GM21390 (cell line): ENCODE data around the gene OPCML.

Experiments
- ATAC-seq: cut with Tn5 transposase; IDR thresholded peaks from one replicate; pipeline ENCODE4 v1.9.1; 2021; ENCODE audit not compliant: unreplicated experiment

Gene OPCML

DNA sequence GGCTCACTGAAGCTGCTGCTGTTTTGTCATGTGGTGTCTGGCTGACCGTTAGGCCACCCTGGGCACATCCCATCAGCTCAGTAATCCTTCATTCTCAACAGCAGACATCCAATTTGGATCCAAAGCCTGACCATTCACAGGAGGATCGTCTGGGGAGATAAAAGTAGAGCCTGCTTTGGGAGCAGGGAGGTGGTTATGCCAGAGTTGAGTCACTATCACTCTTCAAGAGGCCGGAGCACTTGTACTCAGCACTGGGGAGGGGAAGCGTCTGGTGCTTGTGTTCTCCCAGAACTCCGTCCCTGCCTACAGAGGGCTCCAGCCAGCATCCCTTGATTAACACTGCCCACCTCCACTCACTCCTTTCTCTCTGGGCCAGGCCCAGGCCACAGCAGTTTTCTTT, 382.6 kb downstream of the OPCML start:
- no peak for ATAC-seq

DNA sequence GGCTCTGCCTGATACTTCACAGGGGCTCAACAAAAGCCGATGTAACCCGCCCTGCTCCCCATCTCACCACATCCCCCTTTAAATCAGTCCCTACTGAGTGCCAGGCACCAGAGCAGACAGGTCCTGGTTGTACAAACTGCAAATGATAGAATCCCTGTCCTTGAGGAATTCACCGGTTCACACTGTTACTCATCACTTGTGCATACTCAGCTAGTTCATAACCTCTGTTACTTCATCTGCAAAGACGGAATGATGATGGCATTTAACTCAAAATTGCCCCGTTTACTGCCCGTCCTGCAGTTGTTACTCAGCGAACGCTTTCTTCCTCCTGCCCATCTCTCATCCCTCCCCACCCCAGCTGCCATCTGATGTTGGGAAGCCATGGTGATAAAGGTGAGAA, 384.7 kb downstream of the OPCML start:
- no peak for ATAC-seq

DNA sequence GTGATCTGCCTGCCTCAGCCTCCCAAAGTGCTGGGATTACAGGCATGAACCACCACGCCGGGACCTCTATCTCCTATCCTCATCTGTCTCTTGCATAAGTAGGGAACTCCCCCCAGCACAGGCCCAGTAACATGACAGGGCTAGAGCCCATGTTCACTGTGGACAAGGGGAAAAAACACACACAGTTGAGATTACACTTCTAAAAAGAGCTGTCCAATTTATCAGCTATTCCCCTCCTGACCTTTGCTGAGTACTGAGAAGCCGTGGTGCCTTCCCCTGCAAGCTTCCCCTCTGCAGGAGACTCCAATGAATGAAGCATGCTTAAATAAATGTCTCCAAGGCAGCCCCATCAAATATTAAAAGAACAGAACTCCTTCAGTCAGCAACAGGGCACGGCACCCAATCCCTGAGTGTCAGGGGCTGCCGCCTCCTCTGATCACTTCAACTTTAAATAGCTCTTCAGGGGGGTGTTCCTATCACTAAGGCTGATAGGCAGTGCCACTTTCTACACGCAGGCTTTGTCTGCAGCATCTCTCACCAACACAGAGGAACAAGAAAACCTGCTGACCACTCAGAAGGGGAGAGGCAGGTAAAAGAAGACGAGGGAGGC, 385.5 kb downstream of the OPCML start:
- ATAC-seq, result no peak

DNA sequence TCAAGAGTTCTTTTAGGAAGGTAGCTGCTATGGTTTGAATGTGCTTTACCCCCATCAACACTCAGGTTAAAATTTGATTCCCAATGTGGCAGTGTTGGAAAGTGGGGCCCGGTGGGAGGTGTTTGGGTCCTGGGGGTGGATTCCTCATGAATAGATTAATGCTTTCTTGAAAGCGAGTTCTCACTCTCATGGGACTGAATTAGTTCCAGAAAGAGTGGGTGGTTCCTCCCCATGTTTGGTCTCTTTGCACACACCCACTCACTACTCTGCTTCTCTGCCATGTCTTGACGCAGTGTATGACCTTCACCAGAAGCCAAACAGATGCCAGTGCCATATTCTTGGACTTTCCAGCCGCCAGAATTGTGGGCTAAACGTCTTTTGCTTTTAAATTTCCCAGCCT, 394.4 kb downstream of the OPCML start:
- ATAC-seq, result no peak

DNA sequence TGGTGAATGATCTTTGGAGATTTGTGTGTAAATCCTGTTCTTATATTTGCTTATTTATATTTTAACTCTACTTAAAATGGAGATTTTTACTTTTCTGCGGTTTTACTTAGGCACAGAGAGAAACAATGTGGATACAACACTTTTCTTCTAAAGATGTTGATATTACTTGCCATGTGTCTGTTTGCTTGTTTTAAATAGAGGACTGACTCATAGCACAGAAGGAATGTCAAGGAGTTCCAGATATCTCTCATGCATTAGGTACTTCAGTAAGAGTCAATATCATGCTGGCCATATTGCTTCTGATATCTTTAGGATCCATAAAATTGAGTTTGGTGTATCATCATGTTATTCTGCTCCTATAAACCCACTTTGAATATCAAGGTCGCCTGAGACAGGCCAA, 395.0 kb downstream of the OPCML start:
- no peak for ATAC-seq

DNA sequence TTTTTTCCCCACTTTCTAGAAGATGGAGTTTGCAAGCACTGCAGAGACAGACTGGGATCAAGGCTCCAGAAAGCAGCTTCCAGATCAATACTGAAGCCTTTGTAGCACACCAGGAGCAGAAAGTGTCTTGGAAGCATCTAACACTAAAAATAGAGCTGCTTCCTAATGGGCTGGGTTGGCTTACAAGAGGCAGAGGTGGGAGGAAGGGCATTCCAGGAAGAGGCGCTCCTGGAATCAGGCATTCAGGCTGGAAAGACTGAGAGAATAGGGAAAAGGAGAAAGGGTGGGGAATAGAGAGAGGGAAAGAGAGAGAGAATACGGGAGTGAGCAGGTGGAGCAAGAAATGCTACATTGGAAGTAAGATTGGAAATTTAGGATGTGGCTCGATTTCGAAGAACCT, 395.9 kb downstream of the OPCML start:
- ATAC-seq, result no peak

DNA sequence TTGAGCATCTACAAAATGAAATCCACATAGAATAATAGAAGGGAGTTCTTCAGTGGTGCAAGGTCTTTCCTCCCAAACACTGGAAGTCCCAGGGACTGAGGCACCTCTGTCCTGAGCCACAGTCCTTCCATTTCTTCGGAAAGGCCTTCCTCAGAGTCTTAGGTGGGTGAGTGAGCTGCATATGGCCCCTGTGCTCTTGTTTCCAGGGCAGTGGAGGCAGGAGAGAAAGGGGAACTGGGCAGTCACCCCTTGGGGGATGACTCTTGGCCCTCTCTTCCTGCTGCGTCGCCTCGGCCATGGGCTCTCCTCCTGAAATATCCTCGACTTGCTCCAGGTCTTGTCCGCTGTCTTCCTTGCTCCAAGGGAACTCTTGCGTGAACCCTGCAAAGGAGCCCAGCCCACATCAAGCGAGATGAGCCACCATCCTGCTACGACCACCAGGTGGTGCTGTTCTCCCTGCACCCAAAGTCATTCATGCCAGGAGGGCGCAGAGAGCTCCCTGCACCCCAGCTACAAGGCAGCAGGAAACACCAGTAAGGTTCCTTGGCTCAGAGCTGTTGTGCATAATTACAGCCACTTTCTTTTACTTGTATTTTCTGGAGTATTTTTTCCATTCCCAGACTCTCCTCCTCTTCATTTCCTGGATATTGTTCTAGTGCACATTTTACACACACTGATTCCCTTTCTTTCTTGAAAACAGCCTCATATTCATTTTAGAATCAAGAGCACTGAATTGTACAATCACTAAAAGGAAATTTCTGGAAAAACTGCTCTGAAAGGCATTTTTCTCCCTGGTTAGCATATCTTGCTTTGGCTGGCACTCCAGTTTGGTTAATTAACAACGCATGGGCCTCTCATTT, 397.8 kb downstream of the OPCML start:
- peak; percentile 92 for ATAC-seq

DNA sequence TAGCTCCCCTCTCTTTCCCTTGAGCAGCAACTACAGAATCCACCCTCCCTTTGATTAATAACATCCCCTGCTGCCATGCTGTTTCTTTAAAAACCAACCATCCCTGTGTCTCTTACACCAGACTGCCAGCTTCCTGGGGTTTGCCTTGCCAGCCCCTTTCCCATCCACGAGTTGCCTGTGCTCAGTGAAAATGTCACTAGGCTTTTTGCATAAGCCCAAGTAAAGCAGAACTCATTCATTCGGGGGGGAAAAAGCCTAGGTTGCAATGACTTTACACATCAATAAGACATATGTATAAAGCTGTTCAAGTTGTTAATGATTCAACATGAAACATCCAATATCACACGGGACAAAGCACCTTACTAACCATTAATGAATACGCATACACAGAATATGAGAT, 398.7 kb downstream of the OPCML start:
- ATAC-seq, result no peak

DNA sequence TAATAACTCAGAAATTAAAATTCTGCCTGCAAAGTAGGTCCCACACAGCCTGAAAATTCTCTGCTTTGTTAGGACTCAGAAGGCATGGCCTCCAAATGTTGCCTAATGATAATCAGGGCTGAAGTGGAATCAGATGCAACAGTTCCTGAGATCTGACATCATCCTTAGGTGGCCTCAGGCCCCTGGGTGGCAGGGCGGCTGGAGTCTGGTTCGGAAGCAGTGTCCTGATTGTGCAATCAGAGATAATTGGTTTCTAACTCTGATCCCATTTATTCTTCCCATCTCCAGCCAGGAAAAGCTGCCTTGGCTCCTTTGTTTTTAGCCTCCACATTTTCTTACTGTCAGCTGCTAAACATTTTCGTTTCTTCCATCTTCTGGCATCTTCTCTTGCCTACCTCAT, 399.3 kb downstream of the OPCML start:
- no peak for ATAC-seq

DNA sequence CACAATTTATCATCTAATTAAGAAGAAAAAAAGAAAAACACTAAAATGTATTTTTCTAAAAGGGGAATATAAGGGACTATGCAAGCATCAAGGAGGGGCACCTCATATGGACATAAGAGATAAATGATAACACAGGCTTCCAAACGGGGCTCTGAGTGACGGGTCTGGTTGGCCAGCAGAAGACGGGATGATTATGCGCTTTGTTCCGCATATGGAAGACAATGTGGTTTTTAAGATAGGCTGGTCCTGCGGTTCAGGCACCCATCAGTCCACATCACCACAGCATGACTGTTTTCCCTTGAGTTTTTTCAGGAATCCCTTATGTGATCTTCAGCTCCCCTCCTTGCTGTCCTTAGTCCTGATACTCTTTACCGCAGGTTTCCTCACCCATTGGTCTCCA, 404.6 kb downstream of the OPCML start:
- no peak for ATAC-seq

DNA sequence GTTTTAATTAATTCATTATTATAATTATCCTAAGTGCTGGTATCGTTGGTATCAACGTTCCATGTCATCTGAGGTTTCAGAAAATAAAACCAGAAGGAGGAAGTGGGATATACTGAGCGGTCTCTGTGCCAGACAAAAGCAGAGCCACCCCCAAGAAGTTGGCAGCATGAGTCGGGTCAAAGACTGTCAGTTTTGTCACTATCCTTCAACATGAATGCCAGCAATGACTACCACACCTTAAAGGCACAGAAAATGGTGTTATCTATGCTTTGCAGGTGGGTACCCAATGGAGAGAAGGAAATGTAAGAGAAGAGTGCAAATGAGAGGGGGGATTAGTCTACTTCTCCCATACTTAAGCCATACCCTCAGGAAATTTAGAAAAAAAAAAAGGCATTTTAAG, 408.5 kb downstream of the OPCML start:
- no peak for ATAC-seq

DNA sequence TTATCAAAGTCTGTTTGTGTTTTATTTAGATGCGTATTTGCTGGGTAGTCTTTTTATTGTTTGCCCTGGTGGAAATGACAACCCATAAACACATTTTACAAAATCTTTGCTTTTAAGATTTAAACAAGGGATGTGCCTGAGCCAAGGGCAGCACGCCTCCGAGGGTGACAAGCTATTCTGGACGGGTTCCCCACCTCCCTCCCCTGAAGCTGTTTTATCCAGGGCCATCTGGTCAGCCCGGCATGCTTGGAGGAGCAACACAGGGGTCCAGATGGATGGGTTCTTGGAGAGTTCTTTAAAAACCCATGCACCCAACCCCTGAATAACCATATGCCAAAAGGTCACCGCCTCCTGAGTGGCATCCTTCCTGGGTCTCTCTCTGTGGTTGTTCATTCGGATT, 408.9 kb downstream of the OPCML start:
- ATAC-seq, result no peak

DNA sequence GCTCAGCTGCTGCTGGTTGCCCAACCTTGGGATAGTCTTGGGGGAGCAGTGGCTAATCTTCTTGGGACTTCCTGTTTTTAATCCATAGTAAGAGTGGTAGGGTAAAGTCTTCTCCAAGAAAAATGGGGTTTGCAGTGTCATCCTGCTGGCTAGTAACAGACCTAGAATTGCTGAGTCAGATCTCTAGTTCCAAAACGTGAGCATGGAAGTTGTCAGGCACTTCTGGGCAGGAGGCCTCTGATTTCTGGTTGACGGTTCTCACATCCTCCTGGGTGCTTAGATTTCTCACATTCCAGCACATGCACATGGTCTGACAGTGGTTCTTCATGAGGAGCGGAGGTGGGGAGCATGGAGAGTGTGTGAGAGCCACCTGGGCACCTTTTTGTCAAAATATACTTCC, 410.0 kb downstream of the OPCML start:
- no peak for ATAC-seq

DNA sequence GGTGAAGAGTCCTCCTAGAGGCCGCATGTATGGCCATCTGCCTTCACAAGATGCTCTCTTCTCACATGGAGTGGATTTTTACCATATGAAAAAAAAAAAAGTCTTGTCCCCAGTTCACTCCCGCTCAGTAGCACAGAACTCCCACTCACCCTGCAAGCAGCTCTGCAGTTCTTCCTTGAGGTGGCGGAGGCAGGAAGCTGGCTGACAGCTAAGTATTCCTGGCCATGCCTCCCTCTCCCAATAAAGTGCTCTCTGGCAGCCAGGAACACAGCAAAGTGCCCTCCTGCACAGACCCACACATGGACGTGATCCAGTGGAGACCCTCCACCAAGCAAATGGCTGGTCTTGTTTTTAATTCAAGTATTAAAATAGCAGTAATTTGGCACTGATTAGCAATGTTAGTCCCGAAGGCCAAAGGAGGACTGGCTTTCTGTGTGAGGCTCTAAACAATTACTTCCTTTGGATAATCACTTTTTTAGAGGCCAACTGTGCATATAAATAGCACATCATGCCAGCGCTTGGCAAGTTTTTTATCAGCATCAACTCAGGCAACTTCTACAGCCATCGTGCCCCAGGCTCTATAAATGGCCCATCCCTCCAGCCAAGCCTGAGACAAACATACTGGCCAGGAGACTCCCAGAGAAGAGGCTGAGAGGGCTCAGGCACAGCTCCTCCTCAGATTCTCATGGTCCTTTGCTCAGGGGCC, 413.6 kb downstream of the OPCML start:
- ATAC-seq, result no peak

DNA sequence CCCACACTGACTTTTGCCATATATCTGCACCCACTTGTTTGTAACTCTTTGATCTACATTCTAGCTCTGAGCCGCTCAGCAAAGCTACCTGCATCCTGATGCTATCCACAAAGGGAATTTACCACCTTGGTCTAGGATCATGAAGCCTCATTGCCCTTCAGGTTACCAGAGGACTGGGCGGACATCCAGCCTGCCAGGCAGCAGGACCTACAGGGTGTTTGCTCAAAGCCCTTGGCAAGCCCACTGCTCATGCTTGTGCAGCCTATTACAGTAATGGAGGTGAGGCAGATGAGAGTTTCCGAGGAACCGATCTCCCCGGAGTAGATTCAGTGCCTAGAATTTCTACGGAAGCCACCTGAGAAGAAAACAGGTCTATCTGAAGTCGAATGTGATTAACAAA, 417.2 kb downstream of the OPCML start:
- no peak for ATAC-seq

DNA sequence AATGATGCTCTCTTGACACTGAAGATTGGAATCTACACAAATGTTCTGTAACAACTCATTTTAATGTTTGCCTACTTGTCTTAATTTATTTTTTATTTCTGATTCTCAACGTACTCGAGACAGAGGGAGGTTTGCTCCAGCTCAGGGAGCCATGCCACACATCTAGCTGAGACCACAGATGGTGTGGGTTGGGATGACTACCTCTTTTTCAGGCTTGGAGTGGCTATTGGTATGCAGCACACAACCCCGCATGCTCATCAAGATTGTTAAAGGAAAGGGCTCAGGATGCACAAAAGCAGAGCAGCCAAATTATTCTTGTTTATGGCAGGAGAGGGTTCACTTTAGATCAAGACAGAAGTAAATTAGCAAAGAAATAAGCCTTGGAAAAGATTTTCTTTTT, 424.5 kb downstream of the OPCML start:
- no peak for ATAC-seq

DNA sequence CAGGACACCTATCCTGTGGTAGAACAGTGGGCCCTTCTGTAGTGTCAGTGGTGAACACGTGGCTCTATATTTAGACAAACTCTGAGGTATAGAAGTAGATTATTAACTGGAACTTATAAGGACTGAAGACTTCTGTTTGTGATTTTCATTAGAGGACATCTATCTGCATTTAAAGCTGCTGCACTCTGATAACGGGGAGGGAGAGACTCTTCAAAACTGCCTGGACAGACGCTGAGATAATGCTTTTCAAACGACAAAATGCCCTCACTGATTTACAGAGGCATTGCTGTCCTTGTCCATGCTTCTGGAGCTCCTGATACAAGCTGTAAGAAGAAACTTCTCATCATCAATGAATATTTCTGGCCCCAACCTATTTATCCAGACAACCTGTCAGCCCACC, 425.2 kb downstream of the OPCML start:
- ATAC-seq, result no peak

DNA sequence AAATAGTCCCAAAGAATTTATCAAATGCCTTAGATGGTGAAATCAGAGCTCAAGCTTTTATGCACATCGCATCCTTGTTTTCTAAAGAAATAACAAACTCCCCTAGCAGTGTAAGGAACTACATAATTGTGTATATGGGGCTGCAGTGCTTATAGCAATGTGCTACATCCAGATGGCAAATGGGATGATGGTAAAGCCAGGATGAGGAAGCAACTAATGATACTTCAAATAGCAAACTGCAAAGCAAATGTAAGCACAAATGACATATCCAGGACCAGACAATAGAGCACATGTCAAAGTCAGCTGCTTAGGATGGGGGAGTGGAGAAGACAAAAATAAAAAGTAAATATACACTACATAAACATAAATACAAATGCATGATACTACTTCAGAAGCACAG, 425.9 kb downstream of the OPCML start:
- no peak for ATAC-seq

DNA sequence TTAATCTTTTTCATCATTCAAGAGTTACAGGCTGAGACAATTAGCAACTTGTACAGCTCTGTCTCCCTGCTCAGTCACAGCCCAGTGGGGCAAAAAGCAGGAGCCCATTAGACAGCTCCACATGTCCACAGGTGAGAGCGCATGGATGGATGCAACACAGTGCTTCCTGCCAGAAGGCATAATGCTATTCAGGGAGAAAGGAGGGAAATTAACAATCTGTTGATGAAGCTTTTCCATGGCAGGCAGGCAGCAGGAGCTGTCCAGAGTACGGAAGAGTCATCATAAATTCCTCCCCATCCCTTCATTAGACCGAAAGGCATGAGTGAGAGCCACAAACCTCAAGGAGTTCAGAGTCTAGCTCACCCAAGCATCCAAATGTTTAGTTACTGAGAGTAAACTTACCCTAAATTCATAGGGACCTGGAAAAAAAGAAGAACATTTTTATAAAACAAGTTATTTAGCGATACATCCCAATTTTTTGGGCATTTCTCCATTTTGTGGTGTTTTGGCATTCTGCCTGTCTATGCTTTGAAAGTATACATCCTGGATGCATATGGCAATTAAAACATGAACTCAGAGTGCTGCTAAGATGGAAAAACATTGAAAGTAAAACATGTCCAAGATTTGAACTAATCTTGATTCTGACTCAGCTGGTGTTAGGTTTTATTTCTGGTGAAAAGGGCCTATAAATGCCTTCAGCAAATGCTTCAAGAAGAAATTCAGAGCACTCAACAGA, 428.1 kb downstream of the OPCML start:
- no peak for ATAC-seq

DNA sequence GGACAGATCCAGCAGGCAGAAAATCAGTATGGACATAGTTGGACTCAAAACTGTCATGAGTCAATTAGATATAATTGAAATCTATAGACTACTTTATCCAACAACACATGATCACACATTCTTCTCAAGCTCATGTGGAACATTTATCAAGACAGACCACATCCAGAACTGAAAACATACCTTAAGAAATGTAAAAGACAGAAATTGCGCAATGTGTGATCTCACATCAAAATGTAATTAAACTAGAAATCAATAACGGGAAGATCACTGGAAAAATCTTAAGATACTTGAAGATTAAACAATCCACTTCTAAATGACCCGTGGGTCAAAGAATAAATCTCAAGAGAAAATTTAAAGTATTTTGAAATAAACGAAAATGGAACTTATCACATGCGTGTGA, 435.3 kb downstream of the OPCML start:
- no peak for ATAC-seq

DNA sequence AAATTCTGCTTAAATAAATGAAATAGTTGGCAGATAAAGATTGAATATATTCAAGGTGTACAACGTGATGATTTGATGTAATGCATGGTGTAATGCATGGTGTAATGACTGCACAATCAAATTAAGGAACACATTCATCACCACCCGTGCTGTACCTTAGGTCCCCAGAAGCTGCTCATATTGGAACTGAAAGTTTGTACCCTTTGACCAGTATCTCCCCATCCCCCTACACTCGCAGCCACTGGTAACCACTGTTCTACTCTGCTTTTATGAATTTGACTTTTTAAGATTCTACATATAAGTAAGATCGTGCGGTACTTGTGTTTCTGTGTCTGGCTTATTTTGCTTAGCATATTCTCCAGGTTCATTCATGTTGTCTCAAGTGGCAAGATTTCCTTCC, 445.8 kb downstream of the OPCML start:
- ATAC-seq, result no peak
